ENCODE measurements around the gene TMEM86A. TPM values are rescaled to one million over a fixed set of nuclear protein-coding genes. Genes with fewer than 3 reads are reported as not detected.

TMEM86A gene
- total and polyA plus RNA-seq, 2 donors (not counting 3 experiments of a cell fraction or from before 2014, with no cell fraction given), result 2.1 to 2.6 TPM

DNA sequence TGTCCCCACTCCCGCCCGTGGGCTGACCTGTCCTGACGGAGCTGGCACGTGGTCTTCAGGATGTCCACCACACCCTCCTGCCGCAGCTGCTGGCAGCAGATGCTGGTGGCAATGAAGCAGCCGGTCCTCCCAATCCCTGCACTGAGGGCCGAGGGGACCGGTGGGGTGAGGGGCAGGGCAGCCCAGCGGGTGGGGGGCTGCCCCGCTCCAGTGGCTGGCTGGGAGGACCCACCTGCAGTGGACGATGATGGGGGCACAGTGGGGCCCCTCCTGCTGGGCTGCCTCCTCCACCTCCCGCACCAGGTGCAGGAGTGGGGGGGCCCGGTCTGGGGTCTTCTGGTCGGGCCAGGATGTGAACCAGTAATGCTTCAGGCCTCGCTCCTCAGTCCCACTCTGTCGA, 30.8 kb downstream of the TMEM86A start:
- H3K36me3 ChIP-seq (ENCODE audit: control insufficient read depth in 2 of 2, extremely low read depth in 1 of 2, insufficient read depth in 2 of 2, low read length in 2 of 2), result no peaks in the 10 kb centered on the region
- H3K4me2 ChIP-seq (ENCODE audit: insufficient read depth, low read length), result no peak overlapping the region
- H3K4me3 ChIP-seq (replicated peaks in 1 of 3; ENCODE audit: insufficient read depth in 1 of 3, low read depth in 1 of 3, low read length in 3 of 3), result no peak overlapping the region
- dilution Hi-C loops (cut with MboI; ENCODE audit: extremely low pct_ligation_motif_present, low sequenced_read_pairs), result no loop called here
- no peaks in the 10 kb centered on the region for H3K79me2 ChIP-seq (ENCODE audit: control insufficient read depth, insufficient read depth, low read length)
- no peaks in the 10 kb centered on the region for H3K27me3 ChIP-seq (ENCODE audit: control insufficient read depth in 2 of 2, insufficient read depth in 2 of 2, low read length in 2 of 2)
- no peak overlapping the region for H2AFZ ChIP-seq (ENCODE audit: low read depth, low read length)
- DNase-seq (ENCODE audit: low read depth, low spot score) (no peak), FAIRE-seq (no peak)
- H3K27ac ChIP-seq (ENCODE audit: insufficient read depth, low read depth, low read length), result no peak overlapping the region
- H4K20me1 ChIP-seq (replicated peaks; ENCODE audit: control insufficient read depth, extremely low read depth, insufficient read depth, low read length), result no peaks in the 10 kb centered on the region
- CTCF ChIA-PET, result interaction anchor here (2.3 to 4.7 kb wide), 4 partner anchors 7 to 614 kb away, joined by 9 to 43 read pairs (median 18); no protein-coding TSS in a partner anchor
- no peaks in the 10 kb centered on the region for H3K9me1 ChIP-seq (replicated peaks; ENCODE audit: control insufficient read depth, extremely low read depth, insufficient read depth, low read length)
- intact Hi-C loops (cut with micrococcal nuclease), result no loop called here
- BruUV-seq (replicated peaks), result no TSS peak
- no peaks in the 10 kb centered on the region for H3K4me1 ChIP-seq (ENCODE audit: control insufficient read depth, extremely low read depth, insufficient read depth, low read length)
- H3K9ac ChIP-seq (replicated peaks; ENCODE audit: extremely low read depth, insufficient read depth, low read length), result no peak overlapping the region
- TF ChIP-seq GATA2 (IDR thresholded peaks at IDR 0.05; ENCODE audit: insufficient read depth, insufficient read length, low read depth, low read length), result no peak
- TF ChIP-seq CTCF (IDR thresholded peaks at IDR 0.05; ENCODE audit: extremely low read depth in 1 of 2, insufficient read depth in 1 of 2, low read depth in 1 of 2, low read length in 2 of 2), result no peak
- no peak for TF ChIP-seq MYC (IDR thresholded peaks at IDR 0.05; ENCODE audit: low read depth, low read length)
- TF ChIP-seq FOS (IDR thresholded peaks at IDR 0.05; ENCODE audit: borderline replicate concordance, insufficient read depth, low read length), result no peak
- TF ChIP-seq EZH2 (IDR thresholded peaks at IDR 0.05; ENCODE audit: borderline replicate concordance, low read depth, low read length, severe bottlenecking), result no peak
- TF ChIP-seq, protein P1, sequence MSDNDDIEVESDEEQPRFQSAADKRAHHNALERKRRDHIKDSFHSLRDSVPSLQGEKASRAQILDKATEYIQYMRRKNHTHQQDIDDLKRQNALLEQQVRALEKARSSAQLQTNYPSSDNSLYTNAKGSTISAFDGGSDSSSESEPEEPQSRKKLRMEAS (IDR thresholded peaks at IDR 0.05; ENCODE audit: insufficient read depth, insufficient read length), result no peak
- no peak for TF ChIP-seq POLR2A (IDR thresholded peaks at IDR 0.05; ENCODE audit: low read depth, low read length)
- TF ChIP-seq JUN (IDR thresholded peaks at IDR 0.05; ENCODE audit: borderline replicate concordance, insufficient read depth, insufficient read length, low read depth), result no peak
- TF ChIP-seq POLR2AphosphoS5 (IDR thresholded peaks at IDR 0.05; ENCODE audit: insufficient read depth, low read depth, low read length), result no peak
- POLR2A ChIA-PET, result no interaction called here
- H3K9me3 ChIP-seq (replicated peaks; ENCODE audit: control insufficient read depth, insufficient read depth, low read length), result no peaks in the 10 kb centered on the region

Measured in endothelial cell of umbilical vein (primary cell).